GM19240 (cell line): Measurements from ENCODE around the gene CITED1.

Experiments
- DNase-seq: peaks from one replicate; pipeline ENCODE4 v3.0.0; 2011; ENCODE audit warnings: low spot score; ENCODE audit not compliant: insufficient read length

Gene CITED1

DNA sequence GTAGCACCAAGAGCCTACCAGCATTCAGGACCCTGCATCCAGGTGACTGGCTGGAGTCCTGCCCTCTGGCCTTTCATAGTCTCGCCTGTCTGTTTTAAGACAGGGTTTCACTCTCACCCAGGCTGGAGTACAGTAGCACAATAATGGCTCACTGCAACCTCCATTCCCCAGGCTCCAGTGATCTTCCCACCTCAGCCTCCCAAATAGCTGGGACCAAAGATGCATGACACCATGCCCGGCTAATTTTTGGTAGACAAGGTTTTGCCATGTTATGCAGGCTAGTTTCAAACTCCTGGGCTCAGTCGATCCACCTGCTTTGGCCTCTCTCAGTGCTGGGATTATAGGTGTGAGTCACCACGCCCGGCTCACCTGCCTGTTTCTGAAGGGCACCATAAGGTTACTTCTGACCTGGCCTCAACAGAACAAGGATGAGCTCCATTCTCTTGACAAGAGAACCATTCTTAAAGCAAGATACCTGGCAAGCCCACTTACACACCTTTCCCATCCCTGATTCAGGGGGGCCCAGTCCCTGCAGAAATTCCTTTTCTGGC, 35.3 kb downstream of the CITED1 start:
- DNase-seq: no peak

DNA sequence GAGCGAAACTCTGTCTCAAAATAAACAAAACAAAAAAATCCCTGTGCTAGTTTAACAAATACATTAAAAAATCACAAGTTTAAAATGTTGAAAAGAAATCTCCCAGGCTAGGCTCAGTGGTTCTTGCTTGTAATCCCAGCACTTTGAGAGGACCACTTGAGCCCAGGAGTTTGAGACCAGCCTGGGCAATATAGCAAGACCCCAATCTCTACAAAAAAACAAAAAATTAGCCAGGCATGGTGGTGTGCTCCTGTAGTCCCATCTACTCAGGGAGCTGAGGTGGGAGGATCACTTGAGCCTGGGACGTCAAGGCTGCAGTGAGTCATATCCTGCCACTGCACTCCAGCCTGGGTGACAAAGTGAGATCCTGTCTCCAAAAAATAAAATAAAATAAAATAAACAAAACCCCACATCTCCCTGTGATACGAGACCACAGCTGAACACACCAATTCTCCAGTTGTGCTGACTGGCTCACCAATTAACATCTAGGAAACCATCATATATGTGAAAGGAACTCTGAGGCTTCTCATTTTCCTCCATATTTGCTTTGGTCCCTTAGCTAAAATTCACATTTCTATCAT, 36.0 kb downstream of the CITED1 start:
- DNase-seq: no peak

DNA sequence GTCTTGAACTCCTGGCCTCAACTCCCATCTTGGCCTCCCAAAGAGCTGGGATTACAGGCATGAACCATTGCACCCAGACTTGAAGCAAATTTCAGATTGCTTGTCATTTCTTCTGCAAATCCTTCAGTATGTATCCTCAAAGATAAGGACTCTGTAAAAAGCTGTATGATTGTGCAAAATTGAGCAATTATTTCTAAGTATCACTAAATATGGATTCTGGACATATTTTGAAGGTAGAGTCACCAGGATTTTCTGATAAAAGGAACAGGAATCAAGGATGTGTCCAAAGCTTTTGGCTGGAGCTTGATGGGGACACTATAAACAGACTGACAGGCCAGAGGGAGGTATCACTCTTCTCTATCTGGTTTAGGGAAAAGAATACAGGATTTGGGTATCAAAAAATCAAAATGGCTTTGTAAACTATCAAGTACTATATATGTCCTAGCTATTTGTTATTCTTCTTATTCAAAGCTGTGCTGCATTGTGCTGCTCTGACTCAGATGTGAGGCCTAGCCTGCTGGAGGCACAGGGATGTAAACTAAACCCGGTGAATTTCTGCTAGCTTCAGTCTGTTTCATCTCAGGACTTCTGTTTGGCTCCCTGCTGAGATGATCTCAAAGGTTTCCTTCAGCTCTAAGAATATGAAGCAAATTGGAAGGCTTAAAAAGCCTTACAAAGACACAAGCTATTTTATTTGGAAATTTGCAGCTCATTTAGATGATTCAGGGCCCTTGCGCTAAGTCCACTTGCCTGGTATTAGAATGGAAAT, 36.9 kb downstream of the CITED1 start:
- no peak for DNase-seq

DNA sequence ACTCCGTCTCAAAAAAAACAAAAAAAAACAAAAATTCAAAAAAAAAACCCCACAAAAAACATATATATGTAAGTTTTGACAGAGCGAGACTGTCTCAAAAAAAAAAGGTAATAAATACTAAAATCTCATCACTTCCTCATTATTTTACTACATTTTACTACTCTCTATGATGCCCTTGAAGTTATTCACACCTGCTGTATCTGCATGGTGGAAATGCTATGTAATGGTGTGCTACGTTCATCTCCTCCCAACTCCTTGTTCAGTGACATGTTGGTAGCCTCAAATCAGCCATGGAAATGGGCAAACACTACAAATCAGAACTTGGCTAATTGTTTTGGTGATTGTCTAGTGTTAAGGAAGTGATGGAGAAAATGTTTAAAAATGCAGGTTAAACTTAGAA, 40.5 kb downstream of the CITED1 start:
- no peak for DNase-seq

DNA sequence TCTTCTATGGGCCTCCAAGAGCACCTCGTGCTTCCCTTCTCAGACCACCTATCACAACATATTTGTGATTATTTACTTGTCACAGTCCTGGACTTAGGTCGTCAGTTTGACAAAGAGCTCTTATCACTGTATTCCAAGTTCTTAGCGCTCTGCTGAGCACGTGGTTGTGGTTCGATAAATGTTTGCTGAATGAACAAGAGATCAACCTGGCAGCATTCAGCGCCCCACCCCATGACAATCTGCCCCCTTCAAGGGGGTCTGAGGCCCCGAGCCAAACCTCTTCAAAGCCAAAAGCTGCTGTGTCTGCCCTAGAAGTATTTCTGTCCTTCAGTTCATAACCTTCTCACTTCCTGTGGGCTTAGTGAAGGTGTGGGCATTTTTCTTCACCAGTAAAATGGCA, 43.6 kb downstream of the CITED1 start:
- no peak for DNase-seq

DNA sequence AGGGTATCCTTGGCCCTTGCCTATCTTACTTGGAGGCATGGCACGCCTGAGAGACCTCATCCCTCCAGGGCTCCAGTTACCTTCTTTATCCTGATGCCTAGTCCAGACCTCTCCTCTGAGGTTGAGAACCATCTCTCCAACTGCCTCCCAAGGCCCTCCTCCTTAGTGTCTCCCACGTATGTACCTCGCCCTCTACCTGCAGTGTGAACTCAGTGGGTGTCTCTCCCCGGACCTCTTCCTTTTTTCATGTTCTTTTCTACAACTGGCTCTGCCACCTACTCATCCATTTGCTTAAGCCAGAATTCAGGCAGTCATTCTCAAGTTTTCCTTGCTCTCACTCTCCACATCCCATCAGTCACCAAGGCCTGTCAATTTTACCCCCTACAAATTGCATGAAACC, 45.3 kb downstream of the CITED1 start:
- no peak for DNase-seq

DNA sequence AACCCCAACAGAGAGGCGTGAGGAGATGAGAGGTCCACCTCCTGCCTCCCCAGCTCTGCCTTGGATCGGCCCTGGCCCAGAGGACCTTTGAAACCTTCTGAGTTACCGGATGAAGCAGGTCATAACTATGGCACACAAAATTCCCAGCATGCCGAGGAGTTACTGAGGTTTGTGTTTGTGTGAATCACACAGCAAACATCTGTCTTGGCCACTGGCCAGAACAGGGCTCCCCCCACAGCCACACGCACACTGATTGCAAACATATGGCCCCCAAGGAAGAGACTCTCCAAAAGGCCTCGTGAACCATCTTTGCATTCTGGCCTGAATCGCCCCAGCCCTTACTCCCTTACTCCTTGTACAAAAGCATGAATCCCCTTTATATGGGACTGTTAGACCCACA, 47.5 kb downstream of the CITED1 start:
- DNase-seq: no peak

DNA sequence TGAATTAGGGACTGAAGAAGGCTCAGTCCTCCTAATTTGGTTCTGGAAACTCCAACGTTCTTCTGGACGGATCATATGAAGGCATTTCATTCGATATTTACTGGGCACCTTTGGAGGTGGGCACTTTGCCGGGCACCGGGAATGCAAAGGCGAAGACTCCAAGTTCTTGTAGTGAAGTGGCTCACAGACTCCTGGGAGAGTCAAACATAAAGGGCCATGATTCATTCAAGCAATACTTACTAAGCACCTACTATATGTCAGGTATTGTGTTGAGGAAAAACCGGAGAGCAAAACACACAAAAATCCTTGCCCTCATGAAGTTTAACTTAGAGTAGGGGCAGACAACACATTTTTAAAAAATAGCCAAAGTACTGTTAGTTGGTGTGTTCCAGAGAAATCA, 49.9 kb downstream of the CITED1 start:
- DNase-seq: no peak

DNA sequence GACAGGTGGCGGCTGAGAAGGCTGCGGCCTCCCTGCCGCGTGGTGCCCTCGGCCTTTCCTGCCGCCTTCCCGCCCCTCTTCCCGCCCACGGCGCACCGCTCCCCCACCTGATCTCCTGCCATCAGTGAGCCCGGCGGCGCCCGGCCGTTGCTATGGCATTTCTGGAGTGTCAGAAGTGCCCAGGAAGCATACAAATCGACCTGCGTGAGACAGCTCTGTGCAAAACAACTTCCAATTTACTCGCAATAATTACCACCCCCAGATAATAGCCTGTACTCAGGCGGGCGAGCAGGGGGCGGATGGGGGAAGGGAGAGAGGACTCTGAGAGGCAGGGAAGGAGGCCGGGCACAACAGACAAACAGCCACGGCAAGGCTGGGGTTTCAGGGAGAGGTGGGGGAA, 50.3 kb downstream of the CITED1 start:
- DNase-seq: no peak

DNA sequence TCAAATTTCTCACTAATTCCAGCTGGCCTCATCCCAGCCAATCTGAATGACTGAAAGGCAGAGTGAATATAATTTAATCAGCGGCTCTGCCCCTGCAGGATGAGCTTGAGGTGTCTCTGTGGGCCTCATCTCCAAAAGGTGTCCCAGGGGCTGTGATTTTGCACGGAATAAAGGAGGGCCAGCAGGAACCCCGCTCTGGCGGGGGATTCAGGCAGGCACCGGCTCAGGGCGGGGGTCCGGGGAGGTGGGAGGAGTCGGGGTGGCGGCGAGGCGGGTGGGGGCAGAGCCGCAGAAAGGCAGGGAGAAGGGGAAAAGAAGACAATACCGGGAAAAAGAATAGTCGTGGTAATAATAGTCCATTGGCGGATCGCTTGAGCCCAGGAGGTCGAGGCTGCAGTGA, 50.9 kb downstream of the CITED1 start:
- DNase-seq: no peak

DNA sequence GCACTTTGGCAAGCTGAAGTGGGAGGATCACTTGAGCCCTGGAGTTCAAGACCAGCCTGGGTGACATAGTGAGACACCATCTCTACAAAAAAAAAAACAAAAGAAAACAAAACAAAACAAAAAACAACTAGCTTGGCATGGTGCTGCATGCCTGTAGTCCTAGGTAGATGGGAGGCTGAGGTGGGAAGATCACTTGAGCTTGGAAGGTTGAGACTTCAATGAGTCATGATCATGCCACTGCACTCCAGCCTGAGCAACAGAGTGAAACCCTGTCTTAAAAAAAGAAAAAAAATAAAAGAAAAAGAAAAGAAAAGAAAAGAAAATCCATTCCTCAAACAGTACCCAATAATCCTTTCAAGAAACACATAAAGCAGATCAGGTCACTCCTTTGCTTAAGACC, 52.0 kb downstream of the CITED1 start:
- no peak for DNase-seq
